HCT116 (cell line): ENCODE data around the gene IL11. TPM values are rescaled to one million over a fixed set of nuclear protein-coding genes. Genes with fewer than 3 reads are reported as not detected.

Experiments
- ATAC-seq: fragments of 200-7000 bp; cut with Tn5 transposase; 2 replicates; pipeline ENCODE4 v1.9.1; 2020; ENCODE audit warnings: mild to moderate bottlenecking, moderate library complexity
- BruUV-seq: library from RNA; stranded (reverse); fragments of 400-500 nt; replicated peaks from 2 replicates; lab custom pipeline; 2021; lab: Mats Ljungman, UMichigan
- CTCF ChIA-PET: fragments of 300-600 bp; sonication (Branson Sonifier 250); formaldehyde crosslinking; loops from one replicate; lab custom pipeline; 2021; ENCODE audit warnings: antibody characterized with exemption; lab: Charles Lee
- POLR2A ChIA-PET: fragments of 300-600, 350-600 bp; sonication (Branson Sonifier 250); formaldehyde crosslinking; loops from one replicate; lab custom pipeline; 2021; ENCODE audit warnings: antibody characterized with exemption; lab: Charles Lee
- RAD21 ChIA-PET, 2 experiments: fragments of 300-600 bp; sonication (Branson Sonifier 250); formaldehyde crosslinking; loops; one replicate each; lab custom pipeline; 2023; ENCODE audit warnings: low total read pairs in 2 of 2; ENCODE audit not compliant: uncharacterized antibody in 2 of 2, unreplicated experiment in 2 of 2, low non-redundant PET in 1 of 2; lab: Charles Lee
- DNase-seq: peaks from one replicate; pipeline ENCODE4 v3.0.0-alpha.2; 2010; ENCODE audit warnings: low read depth, low spot score
- H2AFZ ChIP-seq: fragments of 200-600 bp; shearing (Covaris generic), sonication (generic); 2 replicates; pipeline ENCODE4 v1.6.1; 2017; ENCODE audit warnings: low read depth, mixed run types, mixed read lengths, antibody characterized with exemption, low read length; ENCODE audit not compliant: poor library complexity, severe bottlenecking
- H3K27ac ChIP-seq: 2 replicates; pipeline ENCODE4 v1.5.1; 2012; ENCODE audit warnings: low read depth, low read length
- H3K27me3 ChIP-seq: fragments of 200-600 bp; sonication (generic); 2 replicates; pipeline ENCODE4 v1.6.1; 2016; ENCODE audit warnings: mixed run types, low read length, mixed read lengths; ENCODE audit not compliant: insufficient read depth
- H3K36me3 ChIP-seq, 2 experiments: fragments of 200-500 bp in 1 of 2; fragments of 200-600 bp in 1 of 2; sonication (Bioruptor generic) in 1 of 2; sonication (generic) in 1 of 2; 2 replicates each; pipeline versions ENCODE4 v1.5.1 to v1.6.1; 2014 to 2016; ENCODE audit warnings: low read length in 2 of 2, inconsistent platforms in 1 of 2, mixed read lengths in 1 of 2, mixed run types in 1 of 2; ENCODE audit not compliant: insufficient read depth in 2 of 2, control insufficient read depth in 1 of 2
- H3K4me1 ChIP-seq, 2 experiments: fragments of 200-600 bp in 1 of 2; sonication (generic) in 1 of 2; 2 replicates each; pipeline versions ENCODE4 v1.5.1 to v1.6.1; 2012 to 2017; ENCODE audit warnings: low read length in 2 of 2, inconsistent platforms in 1 of 2, mild to moderate bottlenecking in 1 of 2, mixed read lengths in 1 of 2, mixed run types in 1 of 2, moderate library complexity in 1 of 2; ENCODE audit not compliant: insufficient read depth in 2 of 2, control insufficient read depth in 1 of 2
- H3K4me2 ChIP-seq: fragments of 200-600 bp; sonication (generic); 2 replicates; pipeline ENCODE4 v1.6.1; 2017; ENCODE audit warnings: mixed run types, low read length, mixed read lengths
- H3K4me3 ChIP-seq, 2 experiments: fragments of 200-600 bp in 1 of 2; sonication (generic) in 1 of 2; replicated peaks in 1 of 2; 2 replicates each; pipeline ENCODE4 v1.5.1; 2011 to 2016; ENCODE audit warnings: low read length in 2 of 2, control low read depth in 1 of 2, low read depth in 1 of 2, mild to moderate bottlenecking in 1 of 2, mixed read lengths in 1 of 2, mixed run types in 1 of 2
- H3K79me2 ChIP-seq: fragments of 200-600 bp; sonication (generic); 2 replicates; pipeline ENCODE4 v1.6.1; 2017; ENCODE audit warnings: mild to moderate bottlenecking, mixed run types, low read length, moderate library complexity, mixed read lengths; ENCODE audit not compliant: insufficient read depth
- H3K9ac ChIP-seq: fragments of 200-600 bp; sonication (generic); 2 replicates; pipeline ENCODE4 v1.6.1; 2016; ENCODE audit warnings: low read length, mixed read lengths
- H3K9me2 ChIP-seq: fragments of 200-600 bp; sonication (generic), shearing (Covaris generic); 2 replicates; pipeline ENCODE4 v1.6.1; 2017; ENCODE audit warnings: mixed run types, mild to moderate bottlenecking, moderate library complexity; ENCODE audit not compliant: insufficient read depth
- H3K9me3 ChIP-seq, 2 experiments: fragments of 200-500 bp in 1 of 2; fragments of 200-600 bp in 1 of 2; sonication (Bioruptor generic) in 1 of 2; sonication (generic) in 1 of 2; 2 replicates each; pipeline ENCODE4 v1.6.1; 2014 to 2017; ENCODE audit warnings: low read length in 2 of 2, mixed read lengths in 2 of 2, inconsistent platforms in 1 of 2, low read depth in 1 of 2, mild to moderate bottlenecking in 1 of 2, mixed run types in 1 of 2, moderate library complexity in 1 of 2; ENCODE audit not compliant: control insufficient read depth in 1 of 2, insufficient read depth in 1 of 2
- H4K20me1 ChIP-seq: fragments of 200-600 bp; sonication (generic), shearing (Covaris generic); 2 replicates; pipeline ENCODE4 v1.6.1; 2017; ENCODE audit warnings: mixed run types, mild to moderate bottlenecking, moderate library complexity; ENCODE audit not compliant: insufficient read depth
- ATF3 ChIP-seq: IDR thresholded peaks from 2 replicates; pipeline ENCODE4 v1.6.1; 2012
- CBX3 ChIP-seq: IDR thresholded peaks from 2 replicates; pipeline ENCODE4 v1.6.1; 2012; ENCODE audit warnings: low read depth
- CEBPB ChIP-seq: IDR thresholded peaks from 2 replicates; pipeline ENCODE4 v1.6.1; 2012; ENCODE audit warnings: low read depth
- CTCF ChIP-seq, 3 experiments: fragments of 200-600 bp in 1 of 3; sonication (generic) in 1 of 3; IDR thresholded peaks in 2 of 3; conservative IDR thresholded peaks in 1 of 3; 2 replicates each; pipeline ENCODE4 v1.5.1; 2012 to 2017; ENCODE audit warnings: low read depth in 2 of 3, low read length in 2 of 3, antibody characterized with exemption in 1 of 3, borderline replicate concordance in 1 of 3, control low read depth in 1 of 3, mild to moderate bottlenecking in 1 of 3, mixed read lengths in 1 of 3, mixed run types in 1 of 3, moderate library complexity in 1 of 3; ENCODE audit not compliant: insufficient read depth in 1 of 3
- EGR1 ChIP-seq: IDR thresholded peaks from 2 replicates; pipeline ENCODE4 v1.6.1; 2012; ENCODE audit warnings: low read depth
- ELF1 ChIP-seq: IDR thresholded peaks from 2 replicates; pipeline ENCODE4 v1.6.1; 2012; ENCODE audit warnings: low read depth, borderline replicate concordance
- EZH2 ChIP-seq: fragments of 200-600 bp; sonication (generic); IDR thresholded peaks from 2 replicates; pipeline ENCODE4 v1.6.1; 2017; ENCODE audit warnings: antibody characterized with exemption, mixed run types
- EZH2phosphoT487 ChIP-seq: fragments of 200-600 bp; IDR thresholded peaks from 2 replicates; pipeline ENCODE4 v1.6.1; 2018; ENCODE audit warnings: antibody characterized with exemption, borderline replicate concordance
- FOSL1 ChIP-seq: IDR thresholded peaks from 2 replicates; pipeline ENCODE4 v1.6.1; 2012; ENCODE audit warnings: low read depth
- JUND ChIP-seq: IDR thresholded peaks from 2 replicates; pipeline ENCODE4 v1.6.1; 2012
- POLR2A ChIP-seq: IDR thresholded peaks from 2 replicates; pipeline ENCODE4 v1.7.0; 2011; ENCODE audit warnings: borderline replicate concordance; ENCODE audit not compliant: insufficient read depth, insufficient read length; ENCODE audit errors: extremely low read depth
- POLR2AphosphoS5 ChIP-seq: IDR thresholded peaks from 2 replicates; pipeline ENCODE4 v1.6.1; 2011; ENCODE audit warnings: mild to moderate bottlenecking, low read depth, low read length, moderate library complexity
- SIN3A ChIP-seq: IDR thresholded peaks from 2 replicates; pipeline ENCODE4 v1.6.1; 2012; ENCODE audit warnings: low read depth
- SP1 ChIP-seq: IDR thresholded peaks from 2 replicates; pipeline ENCODE4 v1.6.1; 2012; ENCODE audit warnings: low read depth
- YY1 ChIP-seq: IDR thresholded peaks from 2 replicates; pipeline ENCODE4 v1.6.1; 2011; ENCODE audit warnings: low read length, low read depth, moderate library complexity, mild to moderate bottlenecking; ENCODE audit not compliant: insufficient replicate concordance; ENCODE audit errors: extremely low read depth
- ZFX ChIP-seq: fragments of 450-650 bp; IDR thresholded peaks from 2 replicates; pipeline ENCODE4 v1.6.1; 2017
- intact Hi-C: fragments of 100-400 bp; cut with micrococcal nuclease; formaldehyde crosslinking; loops from 2 replicates; pipeline ENCODE4 v1.10.0; 2022
- total RNA-seq: library from RNA; stranded (reverse); gene quantifications from one replicate; pipeline ENCODE4 v1.2.1, GENCODE V29; 2021; ENCODE audit not compliant: unreplicated experiment
- TF ChIP-seq, protein P1 (sequence below): IDR thresholded peaks from 2 replicates; pipeline ENCODE4 v1.6.1; 2012
- TF ChIP-seq, protein P2 (sequence below): IDR thresholded peaks from 2 replicates; pipeline ENCODE4 v1.6.1; 2011; ENCODE audit warnings: mild to moderate bottlenecking, low read length, moderate library complexity; ENCODE audit not compliant: insufficient replicate concordance; ENCODE audit errors: extremely low read depth
- TF ChIP-seq, protein P3 (sequence below): IDR thresholded peaks from 2 replicates; pipeline ENCODE4 v1.6.1; 2012; ENCODE audit warnings: low read depth

The IL11 gene
- total RNA-seq, 1 experiment from 2014 or later: 2.8 TPM

- Histone ChIP-seq H2AFZ (no peak within 1 kb of the TSS), H3K4me3 (peak within 1 kb of the TSS; percentile 99 to 100), H3K4me1 (peaks cover 6 to 66% of the 10 kb centered on the region in 2 experiments; a peak in 3 of 4 replicates), H3K9me3 (no peaks in the 10 kb centered on the region), H3K4me2 (peak within 1 kb of the TSS; percentile 99), H3K9ac (peak within 1 kb of the TSS; percentile 94), H4K20me1 (peaks cover 44% of the 10 kb centered on the region; the same call in 1 of the 2 replicates), H3K36me3 (peaks cover 18 to 43% of the 10 kb centered on the region in 2 experiments), H3K9me2 (no peaks in the 10 kb centered on the region), H3K79me2 (peaks cover 64% of the 10 kb centered on the region), H3K27me3 (no peaks in the 10 kb centered on the region), H3K27ac (peak within 1 kb of the TSS; percentile 99)
- RAD21 ChIA-PET: no interaction called here
- CTCF ChIA-PET: no interaction called here
- POLR2A ChIA-PET: no interaction called here
- peak; percentile 48; the same call in 1 of the 2 replicates for TF ChIP-seq ZFX
- TF ChIP-seq, protein P1, sequence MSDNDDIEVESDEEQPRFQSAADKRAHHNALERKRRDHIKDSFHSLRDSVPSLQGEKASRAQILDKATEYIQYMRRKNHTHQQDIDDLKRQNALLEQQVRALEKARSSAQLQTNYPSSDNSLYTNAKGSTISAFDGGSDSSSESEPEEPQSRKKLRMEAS: peak; percentile 77
- TF ChIP-seq SIN3A: peak; percentile 98
- TF ChIP-seq CBX3: peak; percentile 22; the same call in 1 of the 2 replicates
- TF ChIP-seq CTCF (IDR thresholded peaks at IDR 0.05 in 2 of 3, conservative IDR thresholded peaks at IDR 0.05 in 1 of 3; ENCODE audit: borderline replicate concordance in 1 of 3, insufficient read depth in 1 of 3, low read depth in 2 of 3, low read length in 2 of 3): no peak
- peak; percentile 83 for TF ChIP-seq YY1
- TF ChIP-seq POLR2AphosphoS5: peak; percentile 100
- no peak for TF ChIP-seq EZH2phosphoT487
- no peak for TF ChIP-seq EGR1
- TF ChIP-seq CEBPB: no peak
- peak; percentile 99 for TF ChIP-seq POLR2A
- TF ChIP-seq, protein P2, sequence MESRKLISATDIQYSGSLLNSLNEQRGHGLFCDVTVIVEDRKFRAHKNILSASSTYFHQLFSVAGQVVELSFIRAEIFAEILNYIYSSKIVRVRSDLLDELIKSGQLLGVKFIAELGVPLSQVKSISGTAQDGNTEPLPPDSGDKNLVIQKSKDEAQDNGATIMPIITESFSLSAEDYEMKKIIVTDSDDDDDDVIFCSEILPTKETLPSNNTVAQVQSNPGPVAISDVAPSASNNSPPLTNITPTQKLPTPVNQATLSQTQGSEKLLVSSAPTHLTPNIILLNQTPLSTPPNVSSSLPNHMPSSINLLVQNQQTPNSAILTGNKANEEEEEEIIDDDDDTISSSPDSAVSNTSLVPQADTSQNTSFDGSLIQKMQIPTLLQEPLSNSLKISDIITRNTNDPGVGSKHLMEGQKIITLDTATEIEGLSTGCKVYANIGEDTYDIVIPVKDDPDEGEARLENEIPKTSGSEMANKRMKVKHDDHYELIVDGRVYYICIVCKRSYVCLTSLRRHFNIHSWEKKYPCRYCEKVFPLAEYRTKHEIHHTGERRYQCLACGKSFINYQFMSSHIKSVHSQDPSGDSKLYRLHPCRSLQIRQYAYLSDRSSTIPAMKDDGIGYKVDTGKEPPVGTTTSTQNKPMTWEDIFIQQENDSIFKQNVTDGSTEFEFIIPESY: peak; percentile 26
- TF ChIP-seq, protein P3, sequence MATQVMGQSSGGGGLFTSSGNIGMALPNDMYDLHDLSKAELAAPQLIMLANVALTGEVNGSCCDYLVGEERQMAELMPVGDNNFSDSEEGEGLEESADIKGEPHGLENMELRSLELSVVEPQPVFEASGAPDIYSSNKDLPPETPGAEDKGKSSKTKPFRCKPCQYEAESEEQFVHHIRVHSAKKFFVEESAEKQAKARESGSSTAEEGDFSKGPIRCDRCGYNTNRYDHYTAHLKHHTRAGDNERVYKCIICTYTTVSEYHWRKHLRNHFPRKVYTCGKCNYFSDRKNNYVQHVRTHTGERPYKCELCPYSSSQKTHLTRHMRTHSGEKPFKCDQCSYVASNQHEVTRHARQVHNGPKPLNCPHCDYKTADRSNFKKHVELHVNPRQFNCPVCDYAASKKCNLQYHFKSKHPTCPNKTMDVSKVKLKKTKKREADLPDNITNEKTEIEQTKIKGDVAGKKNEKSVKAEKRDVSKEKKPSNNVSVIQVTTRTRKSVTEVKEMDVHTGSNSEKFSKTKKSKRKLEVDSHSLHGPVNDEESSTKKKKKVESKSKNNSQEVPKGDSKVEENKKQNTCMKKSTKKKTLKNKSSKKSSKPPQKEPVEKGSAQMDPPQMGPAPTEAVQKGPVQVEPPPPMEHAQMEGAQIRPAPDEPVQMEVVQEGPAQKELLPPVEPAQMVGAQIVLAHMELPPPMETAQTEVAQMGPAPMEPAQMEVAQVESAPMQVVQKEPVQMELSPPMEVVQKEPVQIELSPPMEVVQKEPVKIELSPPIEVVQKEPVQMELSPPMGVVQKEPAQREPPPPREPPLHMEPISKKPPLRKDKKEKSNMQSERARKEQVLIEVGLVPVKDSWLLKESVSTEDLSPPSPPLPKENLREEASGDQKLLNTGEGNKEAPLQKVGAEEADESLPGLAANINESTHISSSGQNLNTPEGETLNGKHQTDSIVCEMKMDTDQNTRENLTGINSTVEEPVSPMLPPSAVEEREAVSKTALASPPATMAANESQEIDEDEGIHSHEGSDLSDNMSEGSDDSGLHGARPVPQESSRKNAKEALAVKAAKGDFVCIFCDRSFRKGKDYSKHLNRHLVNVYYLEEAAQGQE: no peak
- no peak for TF ChIP-seq EZH2
- no peak for TF ChIP-seq JUND
- TF ChIP-seq ATF3: no peak
- no peak; the same call in 1 of the 2 replicates for TF ChIP-seq ELF1
- no peak; the same call in none of the 2 replicates for TF ChIP-seq SP1
- no peak for TF ChIP-seq FOSL1
- ATAC-seq (peak; percentile 77), DNase-seq (peak; percentile 97)
- intact Hi-C loops: loop anchor here (2.0 kb wide), 1 partner anchor 47 kb away; the partner anchor contains the start of gene KMT5C
- BruUV-seq: no TSS peak
Observed at GRCh38 chr19:55385724-55386492, 15.6 kb upstream of the IL11 start, which contains the start of gene RPL28. Gene RPL28 (plus strand): TSS chr19:55385932. CDS start chr19:55386358, 426 bp downstream.
